GM12892 (cell line): ENCODE data around the gene DCP1B.

Source experiments
- DNase-seq: peaks from one replicate; pipeline ENCODE4 v3.0.0; 2011; ENCODE audit not compliant: insufficient read length
- FAIRE-seq: peaks from 2 replicates; lab custom pipeline; 2011; peaks lifted over from hg19 to GRCh38; lab: Jason Lieb, UNC
- POLR2A ChIP-seq: IDR thresholded peaks from 2 replicates; pipeline ENCODE4 v1.6.1; 2011; ENCODE audit warnings: low read depth, low read length, control low read depth
- POLR2AphosphoS5 ChIP-seq: IDR thresholded peaks from 2 replicates; pipeline ENCODE4 v1.6.1; 2011; ENCODE audit warnings: low read depth, low read length, control low read depth
- TAF1 ChIP-seq: IDR thresholded peaks from 2 replicates; pipeline ENCODE4 v1.6.1; 2011; ENCODE audit warnings: low read depth, mild to moderate bottlenecking, control low read depth, low read length, borderline replicate concordance

The DCP1B gene

GRCh38 chr12:2035431-2036055 lies 31.3 kb upstream of the DCP1B start:
- no peak for DNase-seq

GRCh38 chr12:2034633-2035430 lies 30.6 kb upstream of the DCP1B start:
- DNase-seq (peak; percentile 84), FAIRE-seq (peak; percentile 70)
- no peak for TF ChIP-seq POLR2A
- no peak for TF ChIP-seq POLR2AphosphoS5
- TF ChIP-seq TAF1 = no peak

More at GRCh38 chr12:2035431-2036055, 31.3 kb upstream of the DCP1B start:
- TF ChIP-seq POLR2AphosphoS5 (no peak), TAF1 (no peak), POLR2A (no peak)
- no peak for FAIRE-seq

- DNase-seq (no peak), FAIRE-seq (no peak)
- TF ChIP-seq TAF1 (no peak), POLR2AphosphoS5 (no peak), POLR2A (no peak)
These were observed 28.2 kb upstream of the DCP1B start for GRCh38 chr12:2032506-2032905.

- DNase-seq (no peak), FAIRE-seq (no peak)
- no peak for TF ChIP-seq TAF1
- TF ChIP-seq POLR2AphosphoS5 = no peak
- no peak for TF ChIP-seq POLR2A
These were observed 25.6 kb upstream of the DCP1B start for GRCh38 chr12:2029851-2030250.

GRCh38 chr12:2027351-2027750 lies 23.1 kb upstream of the DCP1B start:
- TF ChIP-seq TAF1 = no peak
- no peak for TF ChIP-seq POLR2AphosphoS5
- TF ChIP-seq POLR2A = no peak
- no peak for FAIRE-seq
- DNase-seq = no peak

GRCh38 chr12:2023365-2023764 lies 19.1 kb upstream of the DCP1B start:
- no peak for TF ChIP-seq POLR2AphosphoS5
- no peak for TF ChIP-seq TAF1
- TF ChIP-seq POLR2A = no peak
- FAIRE-seq (no peak), DNase-seq (no peak)

- no peak for TF ChIP-seq TAF1
- no peak for TF ChIP-seq POLR2AphosphoS5
- no peak for TF ChIP-seq POLR2A
- FAIRE-seq (no peak), DNase-seq (no peak)
These were observed 16.3 kb upstream of the DCP1B start for GRCh38 chr12:2020511-2020910.

GRCh38 chr12:2019126-2019525 lies 14.9 kb upstream of the DCP1B start:
- DNase-seq (no peak), FAIRE-seq (no peak)
- TF ChIP-seq POLR2AphosphoS5 (no peak), POLR2A (no peak), TAF1 (no peak)

- TF ChIP-seq POLR2AphosphoS5 = no peak
- TF ChIP-seq TAF1 = no peak
- no peak for TF ChIP-seq POLR2A
- FAIRE-seq (no peak), DNase-seq (no peak)
These were observed 14.1 kb upstream of the DCP1B start for GRCh38 chr12:2018391-2018790.

GRCh38 chr12:2017546-2018337 lies 13.5 kb upstream of the DCP1B start:
- FAIRE-seq (no peak), DNase-seq (no peak)
- no peak for TF ChIP-seq POLR2AphosphoS5
- no peak for TF ChIP-seq POLR2A
- no peak for TF ChIP-seq TAF1
